ENCODE measurements around the gene SNTG2.

The SNTG2 gene

GRCh38 chr2:1004398-1004797 is 53.7 kb downstream of the SNTG2 start:
- DNase-seq: no peak

DNA sequence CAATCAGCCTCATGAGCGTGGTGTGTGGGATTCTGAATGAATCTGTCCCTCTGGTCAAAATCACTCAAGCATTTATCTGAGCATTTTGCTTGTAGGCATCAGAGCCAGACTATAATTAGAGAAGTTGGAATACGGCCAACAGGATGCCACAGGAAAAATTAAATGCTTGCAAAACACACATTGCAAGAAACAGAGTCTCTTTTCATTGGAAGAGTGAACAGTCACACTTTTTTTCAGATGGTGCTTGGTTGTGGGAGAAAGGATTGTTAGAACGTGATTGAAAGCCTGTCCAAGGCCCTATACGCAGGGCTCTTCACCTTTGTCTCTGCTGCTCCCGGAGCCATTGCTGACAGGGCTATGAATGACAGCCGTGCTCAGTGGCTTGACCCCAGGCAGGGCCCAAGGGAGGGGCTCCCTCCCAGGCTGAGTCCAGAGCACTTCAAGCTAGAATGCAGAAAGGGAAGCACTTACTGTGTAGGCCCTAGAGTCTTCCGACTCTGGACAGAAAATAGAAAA is 59.8 kb downstream of the SNTG2 start:
- DNase-seq: no peak

GRCh38 chr2:1011006-1011405 is 60.4 kb downstream of the SNTG2 start:
- no peak for DNase-seq

DNA sequence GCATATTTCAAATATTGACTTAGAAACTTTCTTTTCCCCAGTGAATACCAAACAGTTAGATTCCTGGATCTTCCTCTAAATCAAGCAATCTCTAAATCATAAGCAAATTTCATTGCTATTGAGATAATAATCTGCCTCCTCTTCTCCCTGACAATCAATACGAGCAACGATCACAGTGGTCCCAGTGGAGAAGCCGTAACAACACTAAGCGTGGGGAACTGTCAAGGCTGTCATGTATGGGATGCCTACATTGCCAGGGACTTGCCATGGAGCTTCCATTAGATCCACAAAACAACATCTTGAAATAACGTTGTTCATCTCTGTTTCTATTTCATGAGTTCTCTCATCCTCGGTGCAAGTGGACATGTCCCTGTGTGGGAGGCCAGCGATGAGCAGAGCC is 61.3 kb downstream of the SNTG2 start:
- no peak for DNase-seq

DNA sequence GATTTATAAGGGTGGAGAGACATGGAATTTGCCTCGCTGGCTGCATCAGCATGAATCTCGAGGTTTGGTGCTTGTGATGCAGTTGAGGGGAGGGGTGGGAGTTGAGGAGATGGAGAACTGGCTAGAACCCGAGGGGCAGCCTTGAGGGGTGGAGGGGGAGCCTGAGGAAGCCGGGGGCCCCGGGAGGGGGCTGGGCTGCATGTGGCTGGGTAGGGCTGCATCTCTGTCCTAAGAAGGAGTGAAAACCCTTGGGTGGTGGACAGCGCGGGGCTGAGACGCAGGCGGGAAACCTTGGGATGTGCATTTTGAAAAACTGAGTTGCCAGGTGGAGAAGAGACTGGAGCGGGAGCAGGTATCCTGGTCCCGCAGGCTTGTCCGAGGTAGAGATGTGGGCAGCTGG is 64.2 kb downstream of the SNTG2 start:
- no peak for DNase-seq

GRCh38 chr2:1016500-1016899 is 65.9 kb downstream of the SNTG2 start:
- no peak for DNase-seq

- no peak for DNase-seq
These were observed 67.2 kb downstream of the SNTG2 start for GRCh38 chr2:1017827-1018226.

GRCh38 chr2:1020206-1020605 is 69.6 kb downstream of the SNTG2 start:
- DNase-seq: no peak

DNA sequence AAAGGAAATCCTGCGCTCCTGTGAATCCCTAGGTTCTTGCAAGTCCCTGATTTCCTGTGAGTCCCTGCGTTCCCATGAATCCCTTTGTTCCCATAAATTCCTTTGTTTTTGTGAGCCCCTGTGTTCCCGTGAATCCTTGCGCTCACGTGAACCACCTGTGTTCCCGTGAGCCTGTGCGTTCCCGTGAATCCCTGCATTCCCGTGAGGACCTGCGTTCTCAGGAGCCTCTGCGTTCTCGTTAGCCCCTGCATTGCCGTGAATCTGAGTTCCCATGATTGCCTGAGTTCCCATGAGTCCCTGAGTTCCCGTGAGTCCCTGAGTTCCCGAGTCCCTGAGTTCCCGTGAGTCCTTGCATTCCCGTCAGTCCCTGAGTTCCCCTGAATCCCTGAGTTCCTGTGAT is 71.5 kb downstream of the SNTG2 start:
- no peak for DNase-seq

GRCh38 chr2:1024981-1025380 is 74.3 kb downstream of the SNTG2 start:
- no peak for DNase-seq

GRCh38 chr2:1026141-1026540 is 75.5 kb downstream of the SNTG2 start:
- DNase-seq: no peak

GRCh38 chr2:1028831-1029230 is 78.2 kb downstream of the SNTG2 start:
- no peak for DNase-seq

DNA sequence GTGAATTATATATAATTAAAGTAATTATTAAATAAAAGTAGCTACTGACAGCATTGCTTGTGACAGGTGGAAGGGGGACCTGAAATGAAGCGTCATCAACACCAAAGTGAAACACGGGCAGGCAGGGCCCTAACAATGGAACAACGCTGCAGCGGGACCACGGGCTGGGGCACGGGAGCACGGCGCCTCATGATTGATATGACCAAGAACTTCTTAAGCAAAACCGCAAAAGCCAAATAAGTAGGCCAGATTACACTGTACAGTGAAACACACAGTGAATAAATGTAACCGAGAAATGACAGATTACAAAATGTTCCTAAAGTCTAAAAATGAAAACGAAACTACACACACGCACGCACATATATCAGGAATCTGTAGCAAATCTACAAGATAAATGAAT is 81.4 kb downstream of the SNTG2 start:
- DNase-seq: peak in 1 of 2 donors; percentile 10

GRCh38 chr2:1033069-1033468 is 82.4 kb downstream of the SNTG2 start:
- no peak for DNase-seq

- no peak for DNase-seq
These were observed 86.4 kb downstream of the SNTG2 start for GRCh38 chr2:1037066-1037465.

- DNase-seq: no peak
These were observed 88.9 kb downstream of the SNTG2 start for GRCh38 chr2:1039549-1039948.

GRCh38 chr2:1041012-1041805 is 90.6 kb downstream of the SNTG2 start:
- no peak for DNase-seq

- DNase-seq: no peak
These were observed 94.5 kb downstream of the SNTG2 start for GRCh38 chr2:1045109-1045508.

GRCh38 chr2:1046067-1046466 is 95.4 kb downstream of the SNTG2 start:
- no peak for DNase-seq

GRCh38 chr2:1047485-1047884 is 96.8 kb downstream of the SNTG2 start:
- DNase-seq: no peak

- DNase-seq: no peak
These were observed 99.0 kb downstream of the SNTG2 start for GRCh38 chr2:1049691-1050090.

DNA sequence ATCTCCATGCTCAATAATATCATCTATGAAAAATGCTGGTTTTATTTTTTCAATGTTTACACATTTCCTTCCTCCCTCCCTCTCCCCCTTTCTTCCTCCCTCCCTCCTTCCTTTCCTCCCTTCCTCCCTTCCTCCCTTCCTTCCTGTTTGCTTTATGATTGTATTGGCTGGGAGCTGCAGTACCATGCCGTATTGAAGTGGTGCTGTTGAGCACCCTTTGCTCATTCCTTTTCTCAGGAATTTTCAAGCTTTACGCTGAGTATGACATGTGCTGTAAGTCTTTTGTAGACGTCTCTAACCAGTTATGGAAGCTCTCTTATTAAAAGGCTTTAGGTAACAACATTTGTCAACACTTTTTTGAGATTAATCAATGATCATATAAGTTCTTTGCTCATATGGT is 100.4 kb downstream of the SNTG2 start:
- DNase-seq: no peak

- DNase-seq: no peak
These were observed 102.1 kb downstream of the SNTG2 start for GRCh38 chr2:1052771-1053191.

- DNase-seq: no peak
These were observed 103.1 kb downstream of the SNTG2 start for GRCh38 chr2:1053786-1054185.

DNA sequence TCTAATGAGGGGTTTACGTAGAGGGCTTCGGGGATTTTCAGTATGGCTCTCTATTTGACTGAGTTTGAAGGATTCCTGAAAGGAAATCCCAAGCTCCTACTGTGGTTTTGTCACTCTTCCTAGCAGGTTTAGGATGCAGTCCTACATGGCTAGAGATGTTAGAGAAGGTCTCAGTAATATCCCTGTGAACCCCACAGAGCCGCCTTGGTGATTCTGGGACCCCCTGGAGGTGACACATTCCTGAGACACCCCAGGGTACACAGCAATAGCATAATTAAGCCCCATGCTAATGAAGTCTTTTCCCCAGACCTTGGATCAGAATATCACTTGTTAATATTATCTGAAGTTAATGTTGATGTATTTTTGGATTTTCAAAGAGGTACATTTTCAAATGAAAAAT is 103.8 kb downstream of the SNTG2 start:
- DNase-seq: no peak
